GM23338 (cell line): ENCODE results near the gene OTUB2. TPM values are rescaled to one million over a fixed set of nuclear protein-coding genes. Genes with fewer than 3 reads are reported as not detected.

ENCODE experiments used
- ATAC-seq: fragments of 200-7000 bp; cut with Tn5 transposase; 3 replicates; pipeline ENCODE4 v1.9.1; 2020
- DNase-seq: peaks from one replicate; pipeline ENCODE4 v3.0.0-alpha.2; 2015; ENCODE audit warnings: low spot score
- H2AFZ ChIP-seq: fragments of 200-600 bp; sonication (generic); 2 replicates; pipeline ENCODE4 v1.8.0; 2016; ENCODE audit warnings: antibody characterized with exemption, mild to moderate bottlenecking, moderate library complexity
- H3F3A ChIP-seq: fragments of 200-600 bp; sonication (generic); replicated peaks from 2 replicates; pipeline ENCODE4 v1.8.0; 2017; ENCODE audit warnings: antibody characterized with exemption, mixed run types, low read depth
- H3K27ac ChIP-seq: fragments of 200-600 bp; sonication (generic); 2 replicates; pipeline ENCODE4 v1.6.1; 2016; ENCODE audit warnings: low read depth
- H3K27me3 ChIP-seq: fragments of 200-600 bp; sonication (generic); 2 replicates; pipeline ENCODE4 v1.8.0; 2016; ENCODE audit warnings: mild to moderate bottlenecking, mixed run types, moderate library complexity; ENCODE audit not compliant: insufficient read depth
- H3K36me3 ChIP-seq: fragments of 200-600 bp; sonication (generic); 2 replicates; pipeline ENCODE4 v1.8.0; 2016; ENCODE audit warnings: mild to moderate bottlenecking; ENCODE audit not compliant: insufficient read depth
- H3K4me1 ChIP-seq: fragments of 200-600 bp; sonication (generic); 2 replicates; pipeline ENCODE4 v1.8.0; 2016; ENCODE audit warnings: mild to moderate bottlenecking, moderate library complexity; ENCODE audit not compliant: insufficient read depth
- H3K4me2 ChIP-seq: fragments of 200-600 bp; sonication (generic); 2 replicates; pipeline ENCODE4 v1.7.1; 2017; ENCODE audit warnings: mixed run types
- H3K4me3 ChIP-seq: fragments of 200-600 bp; sonication (generic); 2 replicates; pipeline ENCODE4 v1.6.1; 2016; ENCODE audit warnings: mixed run types
- H3K79me2 ChIP-seq: fragments of 200-600 bp; sonication (generic); replicated peaks from 2 replicates; pipeline ENCODE4 v1.8.0; 2017; ENCODE audit warnings: mild to moderate bottlenecking; ENCODE audit not compliant: insufficient read depth
- H3K9me2 ChIP-seq: fragments of 200-600 bp; sonication (generic); 2 replicates; pipeline ENCODE4 v1.8.0; 2017; ENCODE audit not compliant: insufficient read depth
- H4K20me1 ChIP-seq: fragments of 200-600 bp; sonication (generic); replicated peaks from 2 replicates; pipeline ENCODE4 v1.8.0; 2017; ENCODE audit warnings: mild to moderate bottlenecking; ENCODE audit not compliant: insufficient read depth
- H3K27ac Mint-ChIP-seq: 2 replicates; pipeline ENCODE4 v1.8.0; 2020; ENCODE audit warnings: inconsistent platforms, mild to moderate bottlenecking, moderate library complexity, mixed read lengths
- H3K27me3 Mint-ChIP-seq: 3 replicates; pipeline ENCODE4 v1.8.0; 2022; ENCODE audit warnings: low read depth, mild to moderate bottlenecking, moderate library complexity, mixed read lengths, inconsistent platforms; ENCODE audit not compliant: insufficient read depth, poor library complexity
- H3K36me3 Mint-ChIP-seq: 3 replicates; pipeline ENCODE4 v1.8.0; 2021; ENCODE audit warnings: low read depth, mild to moderate bottlenecking, inconsistent platforms, moderate library complexity, mixed read lengths
- H3K4me1 Mint-ChIP-seq: 3 replicates; pipeline ENCODE4 v1.8.0; 2020; ENCODE audit warnings: mild to moderate bottlenecking, inconsistent platforms, mixed read lengths
- H3K4me3 Mint-ChIP-seq: 3 replicates; pipeline ENCODE4 v1.8.0; 2021; ENCODE audit warnings: moderate library complexity, mild to moderate bottlenecking, inconsistent platforms, mixed read lengths
- H3K9me3 Mint-ChIP-seq: 3 replicates; pipeline ENCODE4 v1.8.0; 2020; ENCODE audit warnings: moderate library complexity, mild to moderate bottlenecking, inconsistent platforms, mixed read lengths
- STAT1 ChIP-seq: IDR thresholded peaks from one replicate; pipeline ENCODE4 v1.6.1; 2016; ENCODE audit warnings: antibody characterized with exemption; ENCODE audit not compliant: unreplicated experiment
- ZNF462 ChIP-seq: fragments of 250-450 bp; sonication (Bioruptor Pico); IDR thresholded peaks from 2 replicates; pipeline ENCODE4 v1.5.0; 2020; ENCODE audit warnings: mild to moderate bottlenecking, moderate library complexity
- polyA plus RNA-seq: library from polyadenylated mRNA; unstranded; fragments of >200 nt; fragmentation: Nextera tagmentation; extraction: Ambion mirVana; gene quantifications from 2 replicates; pipeline ENCODE4 v1.2.1, GENCODE V29; 2016
- total RNA-seq: library from RNA; depleted of rRNA; stranded (reverse); fragments of >200 nt; shearing (Covaris generic); gene quantifications from 2 replicates; pipeline ENCODE4 v1.2.3, GENCODE V29; 2014
- TF ChIP-seq, protein P1 (sequence below): IDR thresholded peaks from 2 replicates; pipeline ENCODE4 v1.6.1; 2016; ENCODE audit warnings: antibody characterized with exemption

OTUB2 gene
- total and polyA plus RNA-seq, 2 experiments from 2014 or later = 2.1 to 4.1 TPM

GRCh38 chr14:94056579-94057308 is 30.6 kb downstream of the OTUB2 start (continued):
- TF ChIP-seq ZNF462 (CRISPR knock-in tag) = no peak

- no peak overlapping the region for H3K4me3 ChIP-seq
- no peak overlapping the region for H2AFZ ChIP-seq
- H3K79me2 ChIP-seq = peaks cover 23% of the 10 kb centered on the region; the same call in 1 of the 2 replicates
- H3K4me1 Mint-ChIP-seq = peaks cover 11% of the 10 kb centered on the region
- H3K36me3 ChIP-seq = peaks cover 26% of the 10 kb centered on the region
- H3K27me3 ChIP-seq = no peaks in the 10 kb centered on the region
- no peaks in the 10 kb centered on the region for H3K9me3 Mint-ChIP-seq
- no peak overlapping the region for H3K27ac ChIP-seq
- H3K9me2 ChIP-seq = no peaks in the 10 kb centered on the region
- peaks cover 2% of the 10 kb centered on the region for H3K27me3 Mint-ChIP-seq
- H3F3A ChIP-seq = no peaks in the 10 kb centered on the region
- no peak for DNase-seq
- no peak overlapping the region for H3K4me2 ChIP-seq
- ATAC-seq = no peak
- H3K27ac Mint-ChIP-seq = no peak overlapping the region
- no peak overlapping the region for H3K4me3 Mint-ChIP-seq
- H3K36me3 Mint-ChIP-seq = peaks cover 79% of the 10 kb centered on the region
- H3K4me1 ChIP-seq = peaks cover 7% of the 10 kb centered on the region; the same call in 1 of the 2 replicates
- peaks cover 7% of the 10 kb centered on the region; the same call in 1 of the 2 replicates for H4K20me1 ChIP-seq
- TF ChIP-seq ZNF462 (CRISPR knock-in tag) = no peak
- TF ChIP-seq, protein P1, sequence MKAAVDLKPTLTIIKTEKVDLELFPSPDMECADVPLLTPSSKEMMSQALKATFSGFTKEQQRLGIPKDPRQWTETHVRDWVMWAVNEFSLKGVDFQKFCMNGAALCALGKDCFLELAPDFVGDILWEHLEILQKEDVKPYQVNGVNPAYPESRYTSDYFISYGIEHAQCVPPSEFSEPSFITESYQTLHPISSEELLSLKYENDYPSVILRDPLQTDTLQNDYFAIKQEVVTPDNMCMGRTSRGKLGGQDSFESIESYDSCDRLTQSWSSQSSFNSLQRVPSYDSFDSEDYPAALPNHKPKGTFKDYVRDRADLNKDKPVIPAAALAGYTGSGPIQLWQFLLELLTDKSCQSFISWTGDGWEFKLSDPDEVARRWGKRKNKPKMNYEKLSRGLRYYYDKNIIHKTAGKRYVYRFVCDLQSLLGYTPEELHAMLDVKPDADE = no peak
- no peak for TF ChIP-seq STAT1
Observed at GRCh38 chr14:94058128-94058673, 32.1 kb downstream of the OTUB2 start.
